Lower lobe of right lung (tissue), 2 donors: Measurements from ENCODE around the gene PTS. TPM values are rescaled to one million over a fixed set of nuclear protein-coding genes. Genes with fewer than 3 reads are reported as not detected.

Experiments
- ATAC-seq, 2 donors: fragments of 200-7000 bp; cut with Tn5 transposase; one replicate each; pipeline ENCODE4 v1.9.1; 2020 to 2022; ENCODE audit warnings: mild to moderate bottlenecking in 2 of 2, moderate library complexity in 2 of 2
- DNase-seq: peaks from one replicate; pipeline ENCODE4 v3.0.0-alpha.2; 2020
- H3K27ac ChIP-seq: fragments of 200-600 bp; one replicate; pipeline ENCODE4 v1.8.0; 2022
- H3K27me3 ChIP-seq: fragments of 200-600 bp; one replicate; pipeline ENCODE4 v1.8.0; 2022; ENCODE audit warnings: low read depth
- H3K36me3 ChIP-seq: fragments of 200-600 bp; one replicate; pipeline ENCODE4 v1.8.0; 2022; ENCODE audit warnings: mild to moderate bottlenecking
- H3K4me1 ChIP-seq: fragments of 200-600 bp; one replicate; pipeline ENCODE4 v1.8.0; 2022
- H3K4me3 ChIP-seq: fragments of 200-600 bp; one replicate; pipeline ENCODE4 v1.8.0; 2022; ENCODE audit warnings: mild to moderate bottlenecking
- H3K9me3 ChIP-seq: fragments of 200-600 bp; one replicate; pipeline ENCODE4 v1.8.0; 2022
- CTCF ChIP-seq: fragments of 200-600 bp; IDR thresholded peaks from one replicate; pipeline ENCODE4 v1.8.0; 2022; ENCODE audit warnings: antibody characterized with exemption, mild to moderate bottlenecking
- intact Hi-C: fragments of 100-400 bp; cut with DNase I; formaldehyde crosslinking; loops from one replicate; pipeline ENCODE4 v1.11.0; 2022
- total RNA-seq: library from RNA; stranded (reverse); fragmentation: NEBNext Ultra II Directional; extraction: Animal tissue kit (Norgen Biotek cat#: 25700); gene quantifications from one replicate; pipeline ENCODE4 v1.2.1, GENCODE V29; 2021
- donor health status: DM: no; HTN: yes; CAD: no; lungs with severe emphysema.

Gene PTS
- total RNA-seq, 1 donor from 2014 or later = 22.8 TPM

GRCh38 chr11:112265659-112266409 is 39.6 kb downstream of the PTS start:
- H3K27me3 ChIP-seq = no peaks in the 10 kb centered on the region
- ATAC-seq (no peak), DNase-seq (no peak)
- no peak overlapping the region for H3K27ac ChIP-seq
- intact Hi-C loops = no loop called here
- no peaks in the 10 kb centered on the region for H3K9me3 ChIP-seq
- no peaks in the 10 kb centered on the region for H3K4me1 ChIP-seq
- TF ChIP-seq CTCF = no peak
- no peaks in the 10 kb centered on the region for H3K36me3 ChIP-seq
- H3K4me3 ChIP-seq = no peak overlapping the region

DNA sequence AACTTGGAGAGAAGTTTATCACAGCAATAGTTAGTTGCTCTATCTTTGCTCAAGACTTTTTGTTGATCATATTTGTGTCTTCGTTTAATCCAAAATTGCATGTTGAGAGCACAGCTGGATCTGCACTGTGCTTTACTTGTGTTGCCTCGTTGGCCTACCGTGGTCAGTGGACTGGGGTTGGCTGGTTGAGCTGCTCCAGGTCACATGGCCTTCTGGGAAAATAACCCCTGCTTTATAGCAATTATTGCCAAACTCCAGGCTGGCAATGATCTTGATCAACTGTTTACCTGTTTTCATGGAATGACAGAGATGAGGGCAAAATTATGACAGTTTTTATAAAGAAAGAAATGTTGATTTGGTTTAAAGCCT is 40.2 kb downstream of the PTS start:
- H3K27me3 ChIP-seq = no peaks in the 10 kb centered on the region
- ATAC-seq (no peak), DNase-seq (no peak)
- H3K4me1 ChIP-seq = no peaks in the 10 kb centered on the region
- H3K9me3 ChIP-seq = no peaks in the 10 kb centered on the region
- intact Hi-C loops = no loop called here
- no peaks in the 10 kb centered on the region for H3K36me3 ChIP-seq
- no peak overlapping the region for H3K27ac ChIP-seq
- no peak for TF ChIP-seq CTCF
- no peak overlapping the region for H3K4me3 ChIP-seq

DNA sequence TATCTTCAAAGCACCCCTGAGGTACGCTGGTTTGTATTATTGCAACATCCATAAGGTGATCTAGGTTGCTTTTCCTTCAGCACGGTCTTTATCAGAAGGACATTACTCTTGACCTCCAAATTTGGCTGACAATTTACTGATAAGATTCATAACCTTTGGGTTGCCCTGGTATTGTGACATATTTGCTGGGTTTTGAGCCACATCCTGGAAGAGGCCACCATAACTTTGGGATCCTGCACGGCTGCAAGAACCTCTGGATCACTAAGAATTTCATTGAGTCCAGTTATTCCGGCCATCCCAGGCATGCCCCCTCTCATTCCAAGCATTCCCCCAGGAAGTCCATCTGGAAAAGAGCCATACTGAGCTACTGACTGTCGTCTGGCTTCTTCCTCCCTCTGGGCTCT is 41.0 kb downstream of the PTS start:
- H3K27me3 ChIP-seq = no peaks in the 10 kb centered on the region
- intact Hi-C loops = no loop called here
- H3K27ac ChIP-seq = no peak overlapping the region
- no peaks in the 10 kb centered on the region for H3K36me3 ChIP-seq
- ATAC-seq (no peak), DNase-seq (no peak)
- H3K4me3 ChIP-seq = no peak overlapping the region
- H3K9me3 ChIP-seq = no peaks in the 10 kb centered on the region
- TF ChIP-seq CTCF = no peak
- no peaks in the 10 kb centered on the region for H3K4me1 ChIP-seq

DNA sequence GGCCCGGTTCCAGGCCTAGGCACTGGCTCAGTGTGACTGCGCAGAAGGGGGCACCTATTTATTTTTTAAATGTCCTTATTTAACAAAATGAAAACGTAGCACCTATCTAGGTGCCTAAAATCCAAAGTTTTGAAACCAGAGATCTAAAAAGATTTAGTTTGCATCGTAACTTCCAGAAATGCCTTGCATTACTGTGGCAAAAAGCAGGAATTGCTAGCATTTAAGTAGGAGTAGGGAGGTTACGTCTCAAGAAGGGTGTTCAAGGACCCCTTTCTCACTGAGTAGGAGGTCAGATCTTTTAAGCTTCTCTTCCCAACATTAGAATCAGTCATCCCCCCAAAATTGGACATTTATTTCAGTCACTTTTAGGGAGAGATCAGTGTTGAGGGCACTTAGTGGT is 42.2 kb downstream of the PTS start:
- intact Hi-C loops = no loop called here
- no peak for TF ChIP-seq CTCF
- Histone ChIP-seq H3K27ac (no peak overlapping the region), H3K36me3 (no peaks in the 10 kb centered on the region), H3K9me3 (no peaks in the 10 kb centered on the region), H3K4me1 (no peaks in the 10 kb centered on the region), H3K4me3 (no peak overlapping the region), H3K27me3 (no peaks in the 10 kb centered on the region)
- no peak for DNase-seq
- ATAC-seq = no peak

- DNase-seq (no peak), ATAC-seq (no peak)
- Histone ChIP-seq H3K27ac (no peak overlapping the region), H3K4me1 (no peaks in the 10 kb centered on the region), H3K4me3 (no peak overlapping the region), H3K9me3 (no peaks in the 10 kb centered on the region), H3K27me3 (no peaks in the 10 kb centered on the region), H3K36me3 (no peaks in the 10 kb centered on the region)
- no peak for TF ChIP-seq CTCF
- intact Hi-C loops = no loop called here
These were observed 42.9 kb downstream of the PTS start for GRCh38 chr11:112269139-112269538.
